Stimulated activated CD8-positive, alpha-beta memory T cell treated with anti-CD3 and anti-CD28 coated beads, Interleukin-12 subunit alpha, Interleukin-12 subunit beta, amount 100 ng/mL, for 1 hour (primary cell): Measurements from ENCODE around the gene ZNF91.
"Not testable (repeated sequence)": the region's sequence is repeated elsewhere in the genome, so short reads cannot be mapped to it uniquely, and the experiment has no call there.

Experiments
- DNase-seq: peaks from one replicate; pipeline ENCODE4 v3.0.0-alpha.2; 2020; ENCODE audit warnings: low read depth

The ZNF91 gene

GRCh38 chr19:23318941-23319340 lies 76.3 kb downstream of the ZNF91 start:
- DNase-seq: not testable (repeated sequence)

GRCh38 chr19:23318143-23318542 lies 77.1 kb downstream of the ZNF91 start:
- DNase-seq: no peak

- no peak for DNase-seq
These were observed 80.0 kb downstream of the ZNF91 start for GRCh38 chr19:23315286-23315685.

- no peak for DNase-seq
These were observed 80.6 kb downstream of the ZNF91 start for GRCh38 chr19:23314505-23315251.

GRCh38 chr19:23313196-23313595 lies 82.1 kb downstream of the ZNF91 start:
- DNase-seq: no peak

GRCh38 chr19:23312515-23312914 lies 82.8 kb downstream of the ZNF91 start:
- no peak for DNase-seq

- no peak for DNase-seq
These were observed 83.7 kb downstream of the ZNF91 start for GRCh38 chr19:23311551-23311950.

- DNase-seq: no peak
These were observed 84.5 kb downstream of the ZNF91 start for GRCh38 chr19:23310729-23311211.

GRCh38 chr19:23309926-23310325 lies 85.3 kb downstream of the ZNF91 start:
- DNase-seq: no peak

- no peak for DNase-seq
These were observed 89.7 kb downstream of the ZNF91 start for GRCh38 chr19:23305555-23305954.

- no peak for DNase-seq
These were observed 91.0 kb downstream of the ZNF91 start for GRCh38 chr19:23304238-23304637.

GRCh38 chr19:23294141-23294540 lies 101.1 kb downstream of the ZNF91 start:
- no peak for DNase-seq

- DNase-seq: not testable (repeated sequence)
These were observed 105.3 kb downstream of the ZNF91 start for GRCh38 chr19:23289966-23290365.
